ENCODE results near the gene GSE1. TPM values are rescaled to one million over a fixed set of nuclear protein-coding genes. Genes with fewer than 3 reads are reported as not detected.

GSE1 gene
- total RNA-seq, 1 donor from 2014 or later: 87.2 TPM

DNA sequence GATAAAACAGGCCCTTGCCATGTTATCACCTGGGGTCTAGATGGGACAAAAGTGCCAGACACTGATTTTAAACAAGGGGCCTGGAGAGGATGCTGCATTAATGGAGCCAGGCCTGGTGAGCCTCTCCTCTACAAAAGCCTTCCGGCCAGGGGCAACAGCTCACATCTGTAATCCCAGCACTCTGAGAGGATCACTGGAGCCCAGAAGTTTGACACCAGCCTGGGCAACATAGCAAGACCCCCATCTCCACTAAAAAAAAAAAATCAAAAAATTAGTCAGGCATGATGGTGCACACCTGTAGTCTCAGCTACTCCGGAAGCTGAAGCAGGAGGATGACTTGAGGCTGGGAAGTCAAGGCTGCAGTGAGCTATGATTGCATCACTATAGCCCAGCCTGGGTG lies 72.1 kb downstream of the GSE1 start:
- ATAC-seq: no peak
- Histone ChIP-seq H3K9me3 (no peaks in the 10 kb centered on the region), H3K4me1 (peaks cover 11% of the 10 kb centered on the region), H3K4me3 (no peak overlapping the region), H3K36me3 (no peaks in the 10 kb centered on the region), H3K27me3 (no peaks in the 10 kb centered on the region), H3K27ac (no peak overlapping the region)
- TF ChIP-seq, protein P1, sequence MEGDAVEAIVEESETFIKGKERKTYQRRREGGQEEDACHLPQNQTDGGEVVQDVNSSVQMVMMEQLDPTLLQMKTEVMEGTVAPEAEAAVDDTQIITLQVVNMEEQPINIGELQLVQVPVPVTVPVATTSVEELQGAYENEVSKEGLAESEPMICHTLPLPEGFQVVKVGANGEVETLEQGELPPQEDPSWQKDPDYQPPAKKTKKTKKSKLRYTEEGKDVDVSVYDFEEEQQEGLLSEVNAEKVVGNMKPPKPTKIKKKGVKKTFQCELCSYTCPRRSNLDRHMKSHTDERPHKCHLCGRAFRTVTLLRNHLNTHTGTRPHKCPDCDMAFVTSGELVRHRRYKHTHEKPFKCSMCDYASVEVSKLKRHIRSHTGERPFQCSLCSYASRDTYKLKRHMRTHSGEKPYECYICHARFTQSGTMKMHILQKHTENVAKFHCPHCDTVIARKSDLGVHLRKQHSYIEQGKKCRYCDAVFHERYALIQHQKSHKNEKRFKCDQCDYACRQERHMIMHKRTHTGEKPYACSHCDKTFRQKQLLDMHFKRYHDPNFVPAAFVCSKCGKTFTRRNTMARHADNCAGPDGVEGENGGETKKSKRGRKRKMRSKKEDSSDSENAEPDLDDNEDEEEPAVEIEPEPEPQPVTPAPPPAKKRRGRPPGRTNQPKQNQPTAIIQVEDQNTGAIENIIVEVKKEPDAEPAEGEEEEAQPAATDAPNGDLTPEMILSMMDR (IDR thresholded peaks at IDR 0.05): no peak
- intact Hi-C loops (cut with DNase I): no loop called here
- no peak for DNase-seq

DNA sequence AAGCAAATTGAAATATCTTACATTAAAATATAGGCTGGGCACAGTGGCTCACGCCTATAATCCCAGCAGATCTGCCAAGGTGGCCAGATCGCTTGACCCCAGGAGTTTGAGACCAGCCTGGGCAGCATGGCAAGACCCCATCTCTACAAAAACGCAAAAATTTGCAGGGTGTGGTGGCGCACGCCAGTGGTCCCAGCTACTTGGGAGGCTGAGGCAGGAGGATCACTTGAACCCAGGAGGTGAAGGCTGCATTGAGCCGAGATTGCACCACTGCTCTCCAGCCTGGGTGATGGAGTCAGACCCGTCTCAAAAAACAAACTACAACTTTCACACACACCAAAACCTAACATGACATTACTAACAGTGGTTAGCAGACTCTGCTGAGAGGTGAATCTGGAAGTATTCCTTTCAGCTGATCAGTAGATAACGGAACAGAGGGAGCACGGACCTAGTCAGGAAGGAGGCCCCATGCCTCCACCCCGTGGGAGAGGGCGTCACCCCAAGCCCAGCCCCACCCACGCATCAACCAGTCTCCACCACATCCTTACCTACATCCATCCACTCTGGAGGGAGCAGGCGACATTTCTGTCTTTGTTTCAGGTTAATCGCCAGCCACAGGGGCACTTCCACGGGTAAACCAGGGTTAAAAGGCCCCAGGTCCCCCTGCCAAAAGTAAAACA lies 73.9 kb downstream of the GSE1 start:
- Histone ChIP-seq H3K36me3 (no peaks in the 10 kb centered on the region), H3K27me3 (no peaks in the 10 kb centered on the region), H3K27ac (no peak overlapping the region), H3K4me3 (no peak overlapping the region), H3K9me3 (no peaks in the 10 kb centered on the region), H3K4me1 (peaks cover 11% of the 10 kb centered on the region)
- no peak for DNase-seq
- no peak for ATAC-seq
- intact Hi-C loops (cut with DNase I): no loop called here
- TF ChIP-seq, protein P1 (IDR thresholded peaks at IDR 0.05): no peak

DNA sequence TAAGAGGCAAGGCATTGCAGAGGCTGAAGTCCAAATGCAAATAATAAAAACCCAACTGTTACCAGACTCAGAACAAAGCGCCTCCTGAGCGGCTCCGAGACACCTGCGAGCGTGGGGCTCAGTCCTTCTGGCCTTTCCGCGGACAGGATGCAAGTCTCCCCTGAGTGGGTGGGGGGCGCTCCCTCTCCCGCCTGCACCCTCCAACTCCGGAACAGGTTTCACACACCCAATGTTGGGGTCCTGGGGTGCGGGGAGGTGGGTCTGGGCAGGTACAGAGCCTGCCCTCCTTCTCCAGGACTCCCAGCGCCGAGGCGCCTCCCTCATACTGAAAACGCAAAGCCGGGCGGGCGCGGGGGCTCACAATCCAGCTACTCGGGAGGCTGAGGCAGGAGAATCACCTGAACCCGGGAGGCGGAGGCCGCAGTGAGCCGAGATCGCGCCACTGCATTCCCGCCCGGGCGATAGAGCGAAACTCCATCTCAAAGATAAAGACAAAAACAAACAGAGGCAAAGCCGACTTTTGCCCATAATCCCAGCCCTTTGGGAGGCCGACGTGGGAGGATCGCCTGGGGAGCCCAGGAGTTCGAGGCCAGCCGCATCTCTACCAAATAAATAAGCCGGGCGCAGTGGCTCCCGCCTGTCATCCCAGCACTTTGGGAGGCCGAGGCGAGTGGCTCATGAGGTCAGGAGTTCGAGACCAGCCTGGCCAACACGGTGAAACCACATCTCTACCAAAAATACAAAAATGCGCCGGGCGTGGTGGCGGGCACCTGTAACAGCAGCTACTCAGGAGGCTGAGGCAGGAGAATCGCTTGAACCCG lies 74.7 kb downstream of the GSE1 start:
- peak overlapping the region; percentile 59 for H3K4me3 ChIP-seq
- no peak for DNase-seq
- no peaks in the 10 kb centered on the region for H3K9me3 ChIP-seq
- no peaks in the 10 kb centered on the region for H3K36me3 ChIP-seq
- no peak for ATAC-seq
- peaks cover 11% of the 10 kb centered on the region for H3K4me1 ChIP-seq
- TF ChIP-seq, protein P1 (IDR thresholded peaks at IDR 0.05): no peak
- no peak overlapping the region for H3K27ac ChIP-seq
- no peaks in the 10 kb centered on the region for H3K27me3 ChIP-seq
- intact Hi-C loops (cut with DNase I): no loop called here

DNA sequence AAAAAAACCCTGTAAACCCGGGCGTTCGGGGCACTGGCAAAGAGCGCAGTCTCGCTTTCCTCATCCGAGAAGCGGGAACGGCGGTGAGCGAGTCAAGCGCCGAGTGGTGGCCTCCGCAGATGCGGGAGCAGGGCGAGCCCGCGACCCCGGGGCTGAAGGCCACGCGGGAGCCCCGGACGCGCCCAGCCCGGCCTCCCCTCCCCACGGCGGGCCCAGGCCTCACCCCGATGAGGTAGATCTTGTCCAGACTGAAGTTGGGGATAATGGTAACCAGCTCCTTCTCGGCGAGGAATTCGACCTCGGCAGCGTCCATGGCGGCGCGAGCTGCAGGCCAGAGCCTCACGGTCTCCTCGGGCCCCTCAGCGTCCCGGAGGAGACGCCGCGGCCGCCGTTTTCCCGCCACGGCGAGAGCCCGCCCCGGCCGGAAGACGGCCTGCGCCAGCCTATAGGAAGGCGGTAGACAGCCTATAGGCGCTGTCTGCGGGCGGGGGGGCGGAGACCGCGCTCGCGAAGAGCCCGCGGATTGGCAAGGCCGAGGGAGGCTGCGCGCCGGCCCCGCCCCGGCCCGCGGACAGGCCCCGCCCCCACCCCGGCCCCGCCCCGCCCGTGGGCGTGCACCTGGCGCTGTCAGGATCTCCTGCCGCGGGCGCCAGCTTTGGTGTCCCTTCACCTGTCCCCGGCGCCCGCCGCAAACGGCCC lies 75.6 kb downstream of the GSE1 start, which contains the start of gene GINS2:
TSS of gene GINS2 (minus strand) at position 369 of the 699 bp plus-strand sequence. CDS start at position 313, 56 bp downstream.
- ATAC-seq (peak; percentile 100), DNase-seq (peak; percentile 97)
- intact Hi-C loops (cut with DNase I): no loop called here
- Histone ChIP-seq H3K27ac (no peak within 1 kb of the TSS), H3K27me3 (no peaks in the 10 kb centered on the region), H3K4me1 (peaks cover 11% of the 10 kb centered on the region), H3K4me3 (peak within 1 kb of the TSS; percentile 59), H3K36me3 (no peaks in the 10 kb centered on the region), H3K9me3 (no peaks in the 10 kb centered on the region)
- TF ChIP-seq, protein P1 (IDR thresholded peaks at IDR 0.05): no peak

DNA sequence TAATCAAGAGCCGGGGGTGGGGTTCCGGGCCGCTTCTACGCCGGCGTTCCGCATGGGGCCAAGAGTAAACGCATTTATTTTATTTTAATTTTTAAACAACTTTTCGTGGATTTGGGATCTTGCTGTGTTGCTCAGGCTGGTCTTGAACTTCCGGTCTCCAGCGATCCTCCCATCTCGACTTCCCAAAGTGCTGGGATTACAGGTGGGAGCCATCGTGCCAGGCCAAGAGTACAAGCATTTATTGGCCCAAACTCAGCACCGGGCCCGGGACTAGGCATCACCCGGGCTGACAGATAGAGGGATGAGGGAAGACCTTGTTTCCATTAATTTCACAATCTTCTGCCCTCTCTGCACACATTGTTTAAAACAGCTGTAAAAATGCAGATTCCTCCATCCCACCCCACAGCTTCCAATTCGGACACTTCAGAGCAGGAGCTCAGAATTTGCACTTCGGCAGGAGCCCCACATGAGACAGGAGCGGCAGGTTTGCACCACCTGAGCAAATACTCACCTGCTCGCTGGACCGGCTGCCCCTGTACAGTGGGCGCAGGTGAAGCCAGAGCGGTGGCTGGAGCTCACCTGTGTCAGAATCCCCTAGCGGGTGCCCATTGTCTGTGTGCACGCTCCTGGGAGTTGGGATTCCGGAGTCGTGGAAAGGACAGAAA lies 76.3 kb downstream of the GSE1 start:
- Histone ChIP-seq H3K27me3 (no peaks in the 10 kb centered on the region), H3K4me3 (peak overlapping the region; percentile 59), H3K9me3 (no peaks in the 10 kb centered on the region), H3K36me3 (no peaks in the 10 kb centered on the region), H3K27ac (no peak overlapping the region), H3K4me1 (peaks cover 11% of the 10 kb centered on the region)
- DNase-seq (no peak), ATAC-seq (no peak)
- TF ChIP-seq, protein P1 (IDR thresholded peaks at IDR 0.05): no peak
- intact Hi-C loops (cut with DNase I): no loop called here

All from upper lobe of right lung (tissue), 1 donor.